Activated T-cell treated with anti-CD3 and anti-CD28 coated beads for 24 hours (primary cell): Measurements from ENCODE around the gene PDE6C.

Experiments
- DNase-seq: peaks from one replicate; pipeline ENCODE4 v3.0.0-alpha.2; 2020; ENCODE audit warnings: low read depth

The PDE6C gene

DNA sequence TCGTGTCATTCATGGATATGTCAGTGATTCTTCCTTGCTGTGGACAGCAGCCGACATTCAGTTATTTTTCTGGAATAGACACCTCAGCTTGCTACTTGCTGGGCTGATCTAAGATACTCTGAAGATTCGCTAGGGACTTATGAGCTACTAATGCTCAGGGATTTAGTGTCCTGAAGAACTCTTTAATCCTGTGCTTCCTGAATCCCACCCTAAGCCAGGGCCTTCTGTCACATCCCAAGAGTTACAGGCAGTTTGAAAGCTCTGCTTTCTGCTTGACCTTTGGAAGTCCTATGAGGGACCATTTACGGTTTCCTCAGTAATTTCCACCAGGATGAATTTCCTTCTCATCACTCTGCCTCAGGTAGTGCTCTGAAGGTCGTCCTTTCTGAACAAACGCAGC, at the start of gene PDE6C:
Gene PDE6C (plus strand): TSS at position 227 of the 400 bp plus-strand sequence. CDS start 189 bp downstream, outside the sequence.
- no peak for DNase-seq

- no peak for DNase-seq
Observed at GRCh38 chr10:93565446-93565845, 46.9 kb upstream of the PDE6C start.

DNA sequence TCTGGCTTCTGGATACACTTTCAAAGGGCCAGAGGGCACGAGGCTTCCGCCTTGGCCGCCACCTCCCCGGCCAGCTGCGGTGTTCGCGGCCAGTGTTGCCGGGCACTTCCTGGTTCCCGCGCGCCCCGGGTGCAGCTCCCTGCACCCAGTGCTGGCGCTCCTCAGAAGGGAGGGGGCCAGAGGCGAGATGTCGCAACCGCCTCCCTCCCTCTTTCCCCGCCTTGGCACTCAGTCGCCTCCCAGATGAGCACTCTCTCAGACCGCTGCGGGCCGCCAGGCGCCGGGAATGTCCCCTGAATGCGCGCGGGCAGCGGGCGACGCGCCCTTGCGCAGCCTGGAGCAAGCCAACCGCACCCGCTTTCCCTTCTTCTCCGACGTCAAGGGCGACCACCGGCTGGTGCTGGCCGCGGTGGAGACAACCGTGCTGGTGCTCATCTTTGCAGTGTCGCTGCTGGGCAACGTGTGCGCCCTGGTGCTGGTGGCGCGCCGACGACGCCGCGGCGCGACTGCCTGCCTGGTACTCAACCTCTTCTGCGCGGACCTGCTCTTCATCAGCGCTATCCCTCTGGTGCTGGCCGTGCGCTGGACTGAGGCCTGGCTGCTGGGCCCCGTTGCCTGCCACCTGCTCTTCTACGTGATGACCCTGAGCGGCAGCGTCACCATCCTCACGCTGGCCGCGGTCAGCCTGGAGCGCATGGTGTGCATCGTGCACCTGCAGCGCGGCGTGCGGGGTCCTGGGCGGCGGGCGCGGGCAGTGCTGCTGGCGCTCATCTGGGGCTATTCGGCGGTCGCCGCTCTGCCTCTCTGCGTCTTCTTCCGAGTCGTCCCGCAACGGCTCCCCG, 45.7 kb upstream of the PDE6C start, which contains the start of gene FFAR4:
Gene FFAR4 (plus strand): TSS at position 231 of the 842 bp plus-strand sequence. CDS start 56 bp downstream, at position 287.
- no peak for DNase-seq

GRCh38 chr10:93567277-93568104, 44.8 kb upstream of the PDE6C start:
- DNase-seq = no peak

- no peak for DNase-seq
Observed at GRCh38 chr10:93568105-93568390, 44.3 kb upstream of the PDE6C start.

DNA sequence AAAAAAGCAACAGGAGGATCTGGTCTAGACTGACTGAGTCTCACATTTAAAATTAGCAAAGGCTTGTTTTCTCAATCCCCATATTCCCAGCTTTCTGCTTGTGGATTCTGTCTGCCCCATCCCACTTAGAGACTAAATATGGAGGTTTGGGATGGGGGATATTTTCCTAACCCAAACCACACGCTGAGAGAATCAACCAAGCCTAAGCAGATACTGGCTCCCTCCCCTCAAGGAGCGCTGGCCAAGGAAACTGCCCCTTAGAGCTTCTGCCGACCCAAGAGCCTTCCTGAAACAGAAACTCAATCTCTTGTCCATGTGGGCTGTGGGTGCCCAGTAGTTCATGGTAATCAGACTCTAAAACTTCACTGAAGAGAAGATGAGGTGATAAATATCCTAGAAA, 42.0 kb upstream of the PDE6C start:
- DNase-seq = no peak

GRCh38 chr10:93572606-93573005, 39.7 kb upstream of the PDE6C start:
- no peak for DNase-seq

- DNase-seq = no peak
Observed at GRCh38 chr10:93573051-93573909, 39.1 kb upstream of the PDE6C start.

- DNase-seq = no peak
Observed at GRCh38 chr10:93573924-93574323, 38.4 kb upstream of the PDE6C start.

DNA sequence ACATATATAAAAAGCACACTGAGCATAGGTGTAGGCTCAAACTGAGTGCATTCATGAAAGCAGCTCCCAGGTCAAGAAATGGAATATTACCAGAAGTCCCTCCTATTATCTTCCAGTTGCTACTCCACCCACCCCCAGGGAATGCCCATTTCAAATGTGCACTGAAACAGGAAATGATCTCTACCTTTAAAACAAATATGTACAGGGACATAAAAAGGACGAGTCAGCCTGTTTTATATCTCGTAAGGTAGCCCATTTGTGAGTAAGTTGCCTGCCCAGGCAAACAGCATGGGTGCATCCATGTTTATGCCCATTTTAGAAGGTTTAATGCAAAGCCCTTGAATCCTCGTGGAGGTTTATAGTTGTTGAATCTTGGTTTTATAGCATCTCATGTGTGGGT, 35.4 kb upstream of the PDE6C start:
- DNase-seq = no peak

- DNase-seq = no peak
Observed at GRCh38 chr10:93577565-93577964, 34.8 kb upstream of the PDE6C start.

GRCh38 chr10:93579089-93579488, 33.2 kb upstream of the PDE6C start:
- no peak for DNase-seq

GRCh38 chr10:93579985-93580711, 32.2 kb upstream of the PDE6C start:
- DNase-seq = no peak

- no peak for DNase-seq
Observed at GRCh38 chr10:93580828-93581227, 31.5 kb upstream of the PDE6C start.

GRCh38 chr10:93584445-93584844, 27.9 kb upstream of the PDE6C start:
- no peak for DNase-seq

DNA sequence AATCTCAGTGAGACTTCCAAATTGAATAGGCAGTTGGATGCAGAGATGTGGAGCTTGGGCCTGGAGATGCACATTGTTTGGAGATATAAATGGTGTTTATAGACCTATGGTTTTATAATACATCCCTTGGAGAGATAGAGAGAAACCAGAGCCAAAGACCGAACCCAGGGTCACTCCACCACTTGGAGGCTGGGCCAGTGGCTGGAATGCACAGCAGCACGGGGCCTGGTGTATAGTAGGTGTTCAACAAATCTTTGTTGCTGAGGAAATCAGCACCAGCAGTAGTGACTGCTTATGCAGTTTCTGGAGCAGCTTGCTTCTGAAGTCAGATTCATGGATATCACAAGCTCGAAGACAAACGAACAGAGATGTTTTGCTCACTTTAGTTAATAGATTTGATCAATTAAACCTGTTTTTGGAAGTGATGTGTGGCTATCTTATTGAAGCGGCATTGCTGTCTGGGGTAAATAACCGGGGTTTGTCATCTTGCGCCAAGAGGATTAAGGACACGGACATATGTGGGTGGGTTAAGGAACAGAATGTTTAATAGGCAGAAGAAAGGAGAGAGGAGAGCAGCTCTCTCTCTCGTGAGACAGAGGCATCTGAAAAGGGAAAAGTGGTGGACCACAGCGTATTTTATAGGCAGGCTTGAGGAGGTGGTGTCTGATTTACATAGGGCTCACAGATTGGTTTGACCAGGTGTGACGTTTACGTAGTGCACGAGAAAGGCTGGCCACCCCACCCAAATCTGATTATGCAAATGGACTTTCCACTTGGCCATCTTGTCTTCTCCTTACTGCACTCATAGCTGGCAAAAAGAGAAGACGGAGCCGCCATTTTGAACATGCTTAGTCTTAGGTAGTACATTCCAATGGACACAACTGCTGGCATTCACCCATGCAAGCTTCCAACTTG, 22.4 kb upstream of the PDE6C start:
- DNase-seq = no peak

- DNase-seq = no peak
Observed at GRCh38 chr10:93590638-93591037, 21.7 kb upstream of the PDE6C start.

DNA sequence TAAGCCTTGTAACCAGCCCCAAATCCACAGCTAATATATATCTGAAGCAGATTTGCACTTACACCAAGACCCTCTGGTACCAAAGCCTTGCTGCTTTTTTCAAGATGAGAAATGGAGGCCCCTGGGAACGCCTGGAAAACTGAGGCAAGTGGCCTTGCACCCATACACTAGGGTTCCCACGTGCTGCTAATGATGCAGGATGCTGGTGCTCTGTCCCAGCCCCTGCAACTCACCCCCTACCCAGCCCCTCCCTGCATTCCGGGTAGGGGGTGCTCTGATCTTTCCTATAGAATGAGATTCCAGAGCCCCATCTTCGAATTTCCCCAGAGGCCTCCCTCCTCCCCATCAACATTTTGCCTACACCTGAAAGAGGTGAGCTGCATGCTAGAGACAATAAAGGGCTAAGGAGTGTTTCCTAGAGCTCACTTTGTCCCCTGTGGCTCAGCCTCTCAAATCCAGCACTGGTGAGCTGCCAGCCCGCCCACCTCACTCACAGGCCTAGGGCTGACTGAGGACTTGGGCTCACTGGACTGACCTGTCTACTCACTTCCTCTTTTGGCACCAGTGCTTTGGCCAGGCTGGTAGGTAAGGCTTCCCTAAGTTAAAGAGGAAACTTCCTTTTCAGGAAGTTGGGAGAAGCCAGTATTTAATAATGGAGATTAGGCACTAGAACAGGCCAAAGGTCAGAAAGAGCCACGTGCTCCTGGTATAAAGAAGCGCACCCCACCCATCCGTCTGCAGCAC, 21.1 kb upstream of the PDE6C start:
- no peak for DNase-seq

DNA sequence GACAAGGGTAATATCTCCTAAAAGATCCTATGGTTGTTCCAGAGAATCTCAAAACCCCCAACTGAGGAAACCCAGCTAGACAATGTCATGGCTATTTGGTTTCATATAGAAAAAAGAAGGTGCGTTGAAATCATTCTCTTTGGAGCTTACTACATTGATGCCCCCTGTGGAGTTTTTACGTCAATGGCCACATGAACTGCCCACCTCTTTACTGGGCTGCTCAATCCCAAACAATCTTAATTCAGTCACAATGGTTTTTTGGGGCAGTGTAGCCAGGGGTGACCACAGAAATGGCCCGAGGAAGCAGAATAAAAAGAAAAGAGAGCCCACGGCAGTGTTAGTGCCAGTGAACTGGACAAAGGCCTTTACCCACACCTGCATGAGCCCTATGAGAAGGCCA, 19.1 kb upstream of the PDE6C start:
- no peak for DNase-seq

GRCh38 chr10:93593749-93594148, 18.6 kb upstream of the PDE6C start:
- DNase-seq = no peak
